H1 (cell line): Measurements from ENCODE around the gene DCUN1D4. TPM values are rescaled to one million over a fixed set of nuclear protein-coding genes. Genes with fewer than 3 reads are reported as not detected.

Source experiments
- CTCF ChIA-PET: fragments of 300-600 bp; sonication (Branson Sonifier 250); formaldehyde crosslinking; loops from one replicate; lab custom pipeline; 2021; ENCODE audit not compliant: partially characterized antibody; lab: Charles Lee
- POLR2A ChIA-PET: fragments of 300-600 bp; sonication (Branson Sonifier 250); formaldehyde crosslinking; loops from one replicate; lab custom pipeline; 2021; ENCODE audit warnings: inconsistent platforms; ENCODE audit not compliant: partially characterized antibody; lab: Charles Lee
- DNase-seq, 2 experiments: peaks; one replicate each; pipeline versions ENCODE4 v3.0.0 to v3.0.0-alpha.2; 2010 to 2022; ENCODE audit warnings: low spot score in 2 of 2, low read depth in 1 of 2, mixed read lengths in 1 of 2
- FAIRE-seq: peaks from 2 replicates; lab custom pipeline; 2011; peaks lifted over from hg19 to GRCh38; lab: Jason Lieb, UNC
- H2AFZ ChIP-seq: 2 replicates; pipeline ENCODE4 v1.8.1; 2012; ENCODE audit warnings: low read length, inconsistent platforms
- H2AK5ac ChIP-seq: 2 replicates; pipeline ENCODE4 v1.6.1; 2013; ENCODE audit warnings: low read depth, low read length
- H2BK120ac ChIP-seq: replicated peaks from 2 replicates; pipeline ENCODE3; 2013; ENCODE audit warnings: low read depth, low read length, inconsistent platforms
- H2BK12ac ChIP-seq: 2 replicates; pipeline ENCODE4 v1.6.1; 2013; ENCODE audit warnings: low read depth, low read length
- H2BK15ac ChIP-seq: 2 replicates; pipeline ENCODE4 v1.6.1; 2013; ENCODE audit warnings: low read length
- H2BK20ac ChIP-seq: 2 replicates; pipeline ENCODE4 v1.6.1; 2013; ENCODE audit warnings: low read length
- H2BK5ac ChIP-seq: 2 replicates; pipeline ENCODE4 v1.6.1; 2013; ENCODE audit warnings: low read depth, low read length
- H3K14ac ChIP-seq: 2 replicates; pipeline ENCODE4 v1.6.1; 2013; ENCODE audit warnings: inconsistent platforms; ENCODE audit not compliant: insufficient read length
- H3K18ac ChIP-seq: 2 replicates; pipeline ENCODE4 v1.6.1; 2013; ENCODE audit warnings: low read length; ENCODE audit errors: extremely low read depth
- H3K23ac ChIP-seq: 2 replicates; pipeline ENCODE4 v1.6.1; 2013; ENCODE audit warnings: inconsistent platforms; ENCODE audit not compliant: insufficient read length
- H3K23me2 ChIP-seq: 2 replicates; pipeline ENCODE4 v1.6.1; 2013; ENCODE audit warnings: low read depth, low read length
- H3K27ac ChIP-seq: 2 replicates; pipeline ENCODE4 v1.6.1; 2011; ENCODE audit warnings: low read depth, low read length, inconsistent platforms
- H3K27me3 ChIP-seq, 4 experiments: replicated peaks in 1 of 4; 1 replicate in 1 of 4; 2 replicates in 3 of 4; pipeline versions ENCODE4 v1.6.1 to v1.8.1; 2011 to 2013; ENCODE audit warnings: low read length in 3 of 4, mild to moderate bottlenecking in 3 of 4, inconsistent platforms in 2 of 4, mixed read lengths in 2 of 4, moderate library complexity in 1 of 4; ENCODE audit not compliant: control insufficient read depth in 3 of 4, insufficient read depth in 3 of 4; ENCODE audit errors: extremely low read depth in 1 of 4
- H3K36me3 ChIP-seq, 4 experiments: 2 replicates each; pipeline versions ENCODE4 v1.6.1 to v1.8.1; 2011 to 2013; ENCODE audit warnings: mild to moderate bottlenecking in 4 of 4, low read length in 3 of 4, moderate library complexity in 2 of 4, control low read depth in 1 of 4, inconsistent platforms in 1 of 4; ENCODE audit not compliant: insufficient read depth in 4 of 4, control insufficient read depth in 2 of 4
- H3K4ac ChIP-seq: replicated peaks from 2 replicates; pipeline ENCODE3; 2013; ENCODE audit warnings: low read length, low read depth, mixed read lengths, inconsistent platforms; ENCODE audit not compliant: insufficient read length
- H3K4me1 ChIP-seq, 4 experiments: replicated peaks in 1 of 4; 1 replicate in 1 of 4; 2 replicates in 3 of 4; pipeline versions ENCODE4 v1.6.1 to v1.8.1; 2011 to 2013; ENCODE audit warnings: low read length in 3 of 4, inconsistent platforms in 2 of 4, mixed read lengths in 1 of 4; ENCODE audit not compliant: insufficient read depth in 4 of 4, control insufficient read depth in 3 of 4
- H3K4me2 ChIP-seq, 2 experiments: 2 replicates each; pipeline versions ENCODE4 v1.6.1 to v1.8.1; 2011 to 2013; ENCODE audit warnings: low read depth in 2 of 2, low read length in 2 of 2, control low read depth in 1 of 2, inconsistent platforms in 1 of 2, mild to moderate bottlenecking in 1 of 2; ENCODE audit not compliant: insufficient read depth in 1 of 2
- H3K4me3 ChIP-seq, 4 experiments: fragments of 200-600, 300-600 bp in 1 of 4; sonication (generic), shearing (Covaris generic), sonication (Bioruptor Twin) in 1 of 4; 2 replicates each; pipeline versions ENCODE4 v1.5.1 to v1.8.1; 2011 to 2016; ENCODE audit warnings: low read length in 4 of 4, low read depth in 3 of 4, control low read depth in 2 of 4, inconsistent platforms in 2 of 4, mild to moderate bottlenecking in 2 of 4, mixed read lengths in 1 of 4, moderate library complexity in 1 of 4; ENCODE audit not compliant: insufficient read depth in 2 of 4; ENCODE audit errors: extremely low read depth in 1 of 4
- H3K56ac ChIP-seq: replicated peaks from 2 replicates; pipeline ENCODE3; 2013; ENCODE audit warnings: low read depth, mild to moderate bottlenecking, mixed read lengths, low read length, inconsistent platforms; ENCODE audit not compliant: insufficient read length
- H3K79me1 ChIP-seq: 2 replicates; pipeline ENCODE4 v1.6.1; 2013; ENCODE audit warnings: low read depth, low read length, control low read depth
- H3K79me2 ChIP-seq, 2 experiments: 2 replicates each; pipeline versions ENCODE4 v1.6.1 to v1.8.1; 2012 to 2013; ENCODE audit warnings: low read length in 2 of 2, mild to moderate bottlenecking in 2 of 2, inconsistent platforms in 1 of 2; ENCODE audit not compliant: insufficient read depth in 2 of 2, control insufficient read depth in 1 of 2
- H3K9ac ChIP-seq, 4 experiments: replicated peaks in 1 of 4; 1 replicate in 1 of 4; 2 replicates in 3 of 4; pipeline versions ENCODE4 v1.6.1 to v1.8.1; 2011 to 2013; ENCODE audit warnings: low read depth in 3 of 4, low read length in 3 of 4, control low read depth in 2 of 4, mild to moderate bottlenecking in 2 of 4, moderate library complexity in 2 of 4, inconsistent platforms in 1 of 4; ENCODE audit errors: extremely low read depth in 1 of 4
- H3K9me3 ChIP-seq, 2 experiments: 2 replicates each; pipeline versions ENCODE4 v1.6.1 to v1.8.1; 2012 to 2013; ENCODE audit warnings: mild to moderate bottlenecking in 2 of 2, moderate library complexity in 2 of 2, control low read depth in 1 of 2, inconsistent platforms in 1 of 2, low read depth in 1 of 2, low read length in 1 of 2, mixed read lengths in 1 of 2; ENCODE audit not compliant: insufficient read depth in 2 of 2
- H4K20me1 ChIP-seq, 2 experiments: replicated peaks in 1 of 2; 2 replicates each; pipeline versions ENCODE3 to v1.8.1; 2011 to 2013; ENCODE audit warnings: inconsistent platforms in 2 of 2, low read length in 2 of 2, mild to moderate bottlenecking in 1 of 2; ENCODE audit not compliant: insufficient read depth in 2 of 2, control insufficient read depth in 1 of 2
- H4K5ac ChIP-seq: 2 replicates; pipeline ENCODE4 v1.6.1; 2013; ENCODE audit warnings: low read length, low read depth, mixed read lengths, inconsistent platforms; ENCODE audit not compliant: insufficient read length
- H4K8ac ChIP-seq: 2 replicates; pipeline ENCODE4 v1.8.0; 2013; ENCODE audit warnings: mild to moderate bottlenecking, moderate library complexity, low read length, inconsistent platforms; ENCODE audit not compliant: insufficient read depth; ENCODE audit errors: extremely low read depth
- H4K91ac ChIP-seq: replicated peaks from 2 replicates; pipeline ENCODE3; 2013; ENCODE audit warnings: low read length, mixed read lengths, inconsistent platforms; ENCODE audit not compliant: insufficient read length
- RFX5 ChIP-seq: IDR thresholded peaks from 2 replicates; pipeline ENCODE4 v1.6.1; 2011; ENCODE audit warnings: low read depth, low read length, improper control_type of control experiment, borderline replicate concordance
- WGBS, 2 experiments: shearing (Covaris generic) in 1 of 2; methylation state at CpG; one replicate each; pipeline versions ENCODE4 v1.1.6 to v1.1.7; 2013 to 2015; ENCODE audit warnings: low lambda C conversion rate in 2 of 2, mixed read lengths in 2 of 2, inconsistent platforms in 1 of 2, low coverage in 1 of 2, missing lambda C conversion rate in 1 of 2; ENCODE audit not compliant: insufficient replicate concordance in 2 of 2, insufficient coverage in 1 of 2, insufficient read length in 1 of 2; ENCODE audit errors: extremely low coverage in 1 of 2, missing lambda C conversion rate in 1 of 2; 5-methylcytosine and 5-hydroxymethylcytosine counted together
- polyA plus RNA-seq, 7 experiments: library from polyadenylated mRNA; depleted of rRNA in 3 of 7; stranded (reverse) in 5 of 7; unstranded in 2 of 7; fragments of >200 nt in 5 of 7; fragments of 200-250 nt in 2 of 7; gene quantifications; 1 replicate in 5 of 7; 2 replicates in 1 of 7; 4 replicates in 1 of 7; pipeline versions ENCODE4 v1.2.1 to v1.2.3, GENCODE V29; 2011 to 2013; ENCODE audit warnings: missing spikeins in 2 of 7, mixed read lengths in 2 of 7
- total RNA-seq: library from RNA; stranded (reverse); fragmentation: NEBNext Ultra II Directional; extraction: Animal tissue kit (Norgen Biotek cat#: 25700); gene quantifications from 2 replicates; pipeline ENCODE4 v1.2.1, GENCODE V29; 2021

Gene DCUN1D4
- total and polyA plus RNA-seq, 2 of the 8 experiments (the other 6 are each of a cell fraction or from before 2014, with no cell fraction given) = 22.9 to 55.9 TPM

GRCh38 chr4:51835855-51836254 is 7.1 kb upstream of the DCUN1D4 start:
- no peak overlapping the region for H2BK120ac ChIP-seq
- no peaks in the 10 kb centered on the region for H4K20me1 ChIP-seq
- no peak overlapping the region for H2BK5ac ChIP-seq
- H3K27ac ChIP-seq = no peak overlapping the region
- CTCF ChIA-PET = interaction anchor here (1.0 to 1.1 kb wide), 3 partner anchors 17 to 179 kb away, joined by 3 read pairs; no protein-coding TSS in a partner anchor
- H2BK12ac ChIP-seq = no peak overlapping the region
- H2AFZ ChIP-seq = no peak overlapping the region
- FAIRE-seq = no peak
- H3K4me1 ChIP-seq = no peaks in the 10 kb centered on the region
- H3K4me2 ChIP-seq = no peak overlapping the region
- H3K79me1 ChIP-seq = no peaks in the 10 kb centered on the region
- H3K79me2 ChIP-seq = no peaks in the 10 kb centered on the region
- no peaks in the 10 kb centered on the region for H3K27me3 ChIP-seq
- no peaks in the 10 kb centered on the region for H3K9me3 ChIP-seq
- H3K14ac ChIP-seq = no peak overlapping the region
- H3K23ac ChIP-seq = no peak overlapping the region
- no peak overlapping the region for H3K18ac ChIP-seq
- no peak overlapping the region for H3K56ac ChIP-seq
- TF ChIP-seq RFX5 = no peak
- H4K8ac ChIP-seq = no peak overlapping the region
- no peak overlapping the region for H4K91ac ChIP-seq
- POLR2A ChIA-PET = no interaction called here
- H3K9ac ChIP-seq = no peak overlapping the region
- H3K23me2 ChIP-seq = no peaks in the 10 kb centered on the region
- H2BK20ac ChIP-seq = no peak overlapping the region
- no peak overlapping the region for H2BK15ac ChIP-seq
- H2AK5ac ChIP-seq = no peak overlapping the region
- 93% methylated on average over 1 of the region's 1 CpG; no CpG with 5 or more reads in 1 of the 2 experiments for WGBS, 2 experiments
- H3K4ac ChIP-seq = no peak overlapping the region
- no peak overlapping the region for H3K4me3 ChIP-seq
- no peak for DNase-seq
- H4K5ac ChIP-seq = no peak overlapping the region
- no peaks in the 10 kb centered on the region for H3K36me3 ChIP-seq
